Natural killer cell (primary cell): ENCODE measurements around the gene ODF2. TPM values are rescaled to one million over a fixed set of nuclear protein-coding genes. Genes with fewer than 3 reads are reported as not detected.
A peak's percentile ranks its signal among the peaks of the same experiment; 100 is the strongest.

Experiments
- ATAC-seq, 3 donors: fragments of 150-1000 bp in 2 of 3; fragments of 200-7000 bp in 1 of 3; cut with Tn5 transposase; 1 replicate in 1 of 3; 2 replicates in 2 of 3; pipeline ENCODE4 v1.10.0; 2021; ENCODE audit warnings: mild to moderate bottlenecking in 2 of 3, moderate library complexity in 2 of 3
- DNase-seq, 2 donors: peaks; one replicate each; pipeline versions ENCODE4 v3.0.0 to v3.0.0-alpha.2; 2013 to 2021; ENCODE audit warnings: mixed read lengths in 1 of 2
- H3K27ac ChIP-seq: one replicate; pipeline ENCODE4 v1.5.1; 2013; ENCODE audit warnings: mild to moderate bottlenecking, low read length
- H3K27me3 ChIP-seq: one replicate; pipeline ENCODE4 v1.6.1; 2013; ENCODE audit warnings: low read length; ENCODE audit not compliant: control insufficient read depth, insufficient read depth
- H3K36me3 ChIP-seq: one replicate; pipeline ENCODE4 v1.6.1; 2013; ENCODE audit warnings: low read length; ENCODE audit not compliant: control insufficient read depth, insufficient read depth
- H3K4me1 ChIP-seq: one replicate; pipeline ENCODE4 v1.6.1; 2013; ENCODE audit warnings: low read length; ENCODE audit not compliant: control insufficient read depth, insufficient read depth
- H3K4me3 ChIP-seq: one replicate; pipeline ENCODE4 v1.5.1; 2013; ENCODE audit warnings: low read length
- H3K9me3 ChIP-seq: one replicate; pipeline ENCODE4 v1.6.1; 2013; ENCODE audit warnings: low read length; ENCODE audit not compliant: control insufficient read depth, insufficient read depth
- H3K27ac Mint-ChIP-seq, 2 donors: one replicate each; pipeline ENCODE4 v1.8.0; 2022; ENCODE audit warnings: mild to moderate bottlenecking in 2 of 2, mixed read lengths in 2 of 2, moderate library complexity in 1 of 2
- H3K27me3 Mint-ChIP-seq, 2 donors: one replicate each; pipeline ENCODE4 v1.8.0; 2022; ENCODE audit warnings: low read depth in 2 of 2, mixed read lengths in 2 of 2
- H3K36me3 Mint-ChIP-seq: one replicate; pipeline ENCODE4 v1.8.0; 2022; ENCODE audit warnings: mixed read lengths
- H3K4me1 Mint-ChIP-seq, 2 donors: one replicate each; pipeline ENCODE4 v1.8.0; 2022; ENCODE audit warnings: mixed read lengths in 2 of 2
- H3K4me3 Mint-ChIP-seq: one replicate; pipeline ENCODE4 v1.8.0; 2022; ENCODE audit warnings: mild to moderate bottlenecking, moderate library complexity, mixed read lengths
- H3K9me3 Mint-ChIP-seq, 2 donors: one replicate each; pipeline ENCODE4 v1.8.0; 2022; ENCODE audit warnings: mixed read lengths in 2 of 2
- CTCF ChIP-seq: fragments of 200-600 bp; IDR thresholded peaks from one replicate; pipeline ENCODE4 v1.8.0; 2022; ENCODE audit warnings: antibody characterized with exemption
- WGBS: methylation state at CpG from one replicate; pipeline ENCODE4 v1.1.7; 2013; ENCODE audit warnings: missing lambda C conversion rate; ENCODE audit not compliant: insufficient coverage; 5-methylcytosine and 5-hydroxymethylcytosine counted together
- intact Hi-C: fragments of 100-400 bp; cut with micrococcal nuclease; formaldehyde crosslinking; loops from one replicate; pipeline ENCODE4 v1.14.2; 2022
- total RNA-seq, 4 donors: library from RNA; stranded (reverse); fragments of 120-200 nt in 1 of 4; gene quantifications; one replicate each; pipeline versions ENCODE4 v1.2.3 to v1.2.4, GENCODE V29; 2013 to 2022

The ODF2 gene
- total RNA-seq, 3 donors from 2014 or later (not counting 1 experiment from before 2014, with no cell fraction given): 36.4 to 44.4 (median 37.5) TPM

- Histone ChIP-seq H3K27me3 (peaks cover 12% of the 10 kb centered on the region), H3K36me3 (no peaks in the 10 kb centered on the region), H3K9me3 (no peaks in the 10 kb centered on the region), H3K4me3 (no peak overlapping the region), H3K4me1 (peaks cover 15% of the 10 kb centered on the region), H3K27ac (no peak overlapping the region)
- no peak overlapping the region for H3K4me3 Mint-ChIP-seq
- H3K27ac Mint-ChIP-seq: peak overlapping the region in 1 of 2 donors; percentile 3
- no peak for TF ChIP-seq CTCF
- DNase-seq (no peak), ATAC-seq (no peak)
- 70% methylated on average over 6 of the region's 6 CpGs for WGBS
- peaks cover 27 to 30% of the 10 kb centered on the region in 2 donors for H3K27me3 Mint-ChIP-seq
- H3K9me3 Mint-ChIP-seq: no peaks in the 10 kb centered on the region
- H3K4me1 Mint-ChIP-seq: peaks cover 0 to 22% of the 10 kb centered on the region in 2 donors
- intact Hi-C loops: no loop called here
- no peaks in the 10 kb centered on the region for H3K36me3 Mint-ChIP-seq
Observed at GRCh38 chr9:128416014-128416413, 39.8 kb upstream of the ODF2 start.

GRCh38 chr9:128416432-128417019 is 39.3 kb upstream of the ODF2 start:
- Histone ChIP-seq H3K4me1 (peaks cover 20% of the 10 kb centered on the region), H3K4me3 (no peak overlapping the region), H3K36me3 (no peaks in the 10 kb centered on the region), H3K9me3 (no peaks in the 10 kb centered on the region), H3K27ac (no peak overlapping the region), H3K27me3 (peaks cover 12% of the 10 kb centered on the region)
- no peak overlapping the region for H3K27ac Mint-ChIP-seq
- no peaks in the 10 kb centered on the region for H3K9me3 Mint-ChIP-seq
- peaks cover 0 to 27% of the 10 kb centered on the region in 2 donors for H3K4me1 Mint-ChIP-seq
- intact Hi-C loops: no loop called here
- DNase-seq (no peak), ATAC-seq (no peak)
- 40% methylated on average over 6 of the region's 6 CpGs for WGBS
- no peak for TF ChIP-seq CTCF
- H3K36me3 Mint-ChIP-seq: no peaks in the 10 kb centered on the region
- H3K27me3 Mint-ChIP-seq: peaks cover 22 to 25% of the 10 kb centered on the region in 2 donors
- no peak overlapping the region for H3K4me3 Mint-ChIP-seq

- no peaks in the 10 kb centered on the region for H3K36me3 Mint-ChIP-seq
- TF ChIP-seq CTCF: no peak
- Histone ChIP-seq H3K4me3 (peak overlapping the region; percentile 69), H3K27me3 (peaks cover 12% of the 10 kb centered on the region), H3K9me3 (no peaks in the 10 kb centered on the region), H3K36me3 (no peaks in the 10 kb centered on the region), H3K27ac (no peak overlapping the region), H3K4me1 (peaks cover 26% of the 10 kb centered on the region)
- ATAC-seq (no peak), DNase-seq (peak in 1 of 2 donors; percentile 23)
- intact Hi-C loops: no loop called here
- peaks cover 17 to 18% of the 10 kb centered on the region in 2 donors for H3K27me3 Mint-ChIP-seq
- WGBS: 14% methylated on average over 27 of the region's 28 CpGs
- peak overlapping the region; percentile 79 for H3K4me3 Mint-ChIP-seq
- H3K4me1 Mint-ChIP-seq: peaks cover 0 to 41% of the 10 kb centered on the region in 2 donors
- no peaks in the 10 kb centered on the region for H3K9me3 Mint-ChIP-seq
- peak overlapping the region in 1 of 2 donors; percentile 82 for H3K27ac Mint-ChIP-seq
Observed at GRCh38 chr9:128419061-128419925, 36.5 kb upstream of the ODF2 start.
